GM19468 (cell line): ENCODE measurements around the gene CAPS.

ENCODE experiments used
- ATAC-seq: cut with Tn5 transposase; IDR thresholded peaks from one replicate; pipeline ENCODE4 v1.9.1; 2021; ENCODE audit warnings: mild to moderate bottlenecking, moderate library complexity, moderate number of reproducible peaks; ENCODE audit not compliant: unreplicated experiment; ENCODE audit errors: extremely low read depth

Gene CAPS

DNA sequence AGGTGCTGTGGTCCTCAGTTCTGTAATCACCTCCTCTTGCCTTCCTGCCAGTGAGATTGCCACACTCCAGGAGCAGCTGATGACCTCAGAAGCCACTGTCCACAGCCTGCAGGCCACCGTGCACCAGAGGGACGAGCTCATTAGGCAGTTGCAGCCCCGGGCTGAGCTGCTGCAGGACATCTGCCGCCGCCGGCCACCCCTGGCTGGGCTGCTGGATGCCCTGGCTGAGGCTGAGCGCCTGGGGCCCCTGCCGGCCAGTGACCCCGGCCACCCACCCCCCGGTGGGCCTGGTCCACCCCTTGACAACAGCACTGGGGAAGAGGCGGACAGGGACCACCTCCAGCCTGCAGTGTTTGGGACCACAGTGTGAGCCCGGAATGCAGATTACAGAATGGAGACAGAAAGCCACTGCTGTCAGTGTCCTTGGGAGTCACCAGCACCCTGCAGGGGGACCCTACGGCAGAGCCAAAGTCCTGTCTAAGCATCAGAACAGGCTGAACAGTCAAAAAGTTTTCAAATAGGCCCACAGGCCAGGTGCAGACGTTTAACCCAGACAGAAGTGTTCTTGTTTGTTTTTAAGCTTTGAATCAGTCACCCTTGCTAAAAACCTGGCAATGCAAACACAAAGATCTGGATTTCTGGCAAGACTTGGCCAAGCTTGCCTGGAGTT is 5.1 kb upstream of the CAPS start:
- no peak for ATAC-seq

DNA sequence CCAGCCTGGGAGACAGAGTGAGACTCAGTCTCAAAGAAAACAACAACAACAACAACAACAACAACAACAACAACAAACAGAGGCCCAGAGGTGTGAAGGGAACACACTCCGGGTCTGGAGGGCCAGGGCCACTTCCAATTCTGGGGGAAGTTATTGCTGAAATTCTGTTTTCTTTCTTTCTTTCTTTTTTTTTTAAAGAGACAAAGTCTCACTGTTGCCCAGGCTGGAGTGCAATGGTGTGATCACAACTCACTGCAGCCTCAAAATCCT is 3.5 kb upstream of the CAPS start:
- no peak for ATAC-seq

DNA sequence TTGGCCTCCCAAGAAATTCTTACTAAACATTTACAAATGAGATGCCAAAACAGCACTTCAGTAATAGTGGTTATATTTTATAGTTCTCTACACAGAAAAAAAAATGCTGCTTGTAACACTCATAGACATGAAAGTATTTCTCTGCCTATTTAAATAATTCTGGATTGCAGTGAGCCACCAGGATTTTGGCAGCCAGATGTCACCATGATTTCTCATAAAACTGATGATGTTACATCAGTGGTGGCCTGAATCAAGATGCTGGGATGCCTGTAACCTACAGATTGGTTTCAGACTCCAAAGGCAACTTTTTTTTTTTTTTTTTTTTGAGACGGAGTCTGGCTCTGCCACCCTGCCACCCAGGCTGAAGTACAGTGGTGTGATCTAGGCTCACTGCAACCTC is 2.7 kb upstream of the CAPS start:
- no peak for ATAC-seq

DNA sequence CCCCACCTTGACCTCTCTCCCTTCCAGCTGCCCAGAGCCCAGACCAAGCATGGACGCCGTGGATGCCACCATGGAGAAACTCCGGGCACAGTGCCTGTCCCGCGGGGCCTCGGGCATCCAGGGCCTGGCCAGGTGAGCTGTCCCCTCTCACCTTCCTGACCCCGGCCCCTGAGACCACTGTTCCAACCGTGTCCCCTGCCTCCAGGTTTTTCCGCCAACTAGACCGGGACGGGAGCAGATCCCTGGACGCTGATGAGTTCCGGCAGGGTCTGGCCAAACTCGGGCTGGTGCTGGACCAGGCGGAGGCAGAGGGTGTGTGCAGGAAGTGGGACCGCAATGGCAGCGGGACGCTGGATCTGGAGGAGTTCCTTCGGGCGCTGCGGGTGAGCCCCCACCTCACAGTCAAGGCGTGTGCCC is 312 bp downstream of the CAPS start:
- no peak for ATAC-seq

DNA sequence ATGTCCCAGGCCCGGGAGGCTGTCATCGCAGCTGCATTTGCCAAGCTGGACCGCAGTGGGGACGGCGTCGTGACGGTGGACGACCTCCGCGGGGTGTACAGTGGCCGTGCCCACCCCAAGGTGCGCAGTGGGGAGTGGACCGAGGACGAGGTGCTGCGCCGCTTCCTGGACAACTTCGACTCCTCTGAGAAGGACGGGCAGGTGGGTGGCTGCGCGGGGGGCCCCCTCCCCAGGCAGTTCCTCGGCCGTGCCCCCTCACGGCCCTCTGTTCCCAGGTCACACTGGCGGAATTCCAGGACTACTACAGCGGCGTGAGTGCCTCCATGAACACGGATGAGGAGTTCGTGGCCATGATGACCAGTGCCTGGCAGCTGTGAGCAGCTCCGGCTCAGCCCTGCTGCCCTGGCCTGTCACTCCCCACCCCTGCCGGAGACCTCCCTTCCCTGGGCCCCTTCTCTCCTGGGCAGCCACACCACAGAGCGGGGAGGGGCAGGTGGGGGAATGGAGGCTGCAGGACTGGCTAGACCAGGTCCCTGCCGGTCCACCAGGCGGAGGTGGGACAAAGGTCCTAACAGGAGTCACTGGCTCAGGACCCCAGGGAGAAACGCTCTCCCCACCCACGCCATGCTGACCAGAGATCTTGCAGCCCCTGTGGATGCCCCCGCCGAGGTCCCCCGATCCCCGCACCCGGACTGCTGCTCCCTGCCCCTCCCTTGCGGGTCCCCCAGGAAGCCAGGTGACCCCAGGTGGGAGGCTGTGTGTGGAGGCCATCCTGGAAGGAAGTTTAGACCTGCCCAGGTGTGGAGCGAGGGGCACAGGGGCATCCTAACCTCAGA is 1.1 kb downstream of the CAPS start:
- no peak for ATAC-seq

DNA sequence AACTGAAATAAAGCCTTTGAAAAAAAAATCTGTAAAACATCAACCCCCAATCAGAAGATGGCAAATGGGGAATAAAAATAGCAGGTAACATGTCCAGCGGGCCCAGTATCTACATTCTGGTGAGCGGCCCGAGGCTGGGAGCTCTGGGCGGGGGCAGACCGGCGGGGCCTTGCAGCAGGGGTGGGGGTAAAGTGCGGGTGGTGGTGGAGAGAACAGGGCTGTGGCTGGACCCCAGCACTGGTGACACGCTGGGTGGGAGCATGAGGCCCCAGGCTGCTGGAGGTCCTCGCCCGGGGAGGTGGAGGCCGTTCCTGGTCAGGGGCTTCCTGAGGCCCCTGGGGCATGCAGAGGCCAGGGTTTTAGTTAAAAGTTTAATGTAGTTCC is 1.7 kb downstream of the CAPS start:
- ATAC-seq = no peak

DNA sequence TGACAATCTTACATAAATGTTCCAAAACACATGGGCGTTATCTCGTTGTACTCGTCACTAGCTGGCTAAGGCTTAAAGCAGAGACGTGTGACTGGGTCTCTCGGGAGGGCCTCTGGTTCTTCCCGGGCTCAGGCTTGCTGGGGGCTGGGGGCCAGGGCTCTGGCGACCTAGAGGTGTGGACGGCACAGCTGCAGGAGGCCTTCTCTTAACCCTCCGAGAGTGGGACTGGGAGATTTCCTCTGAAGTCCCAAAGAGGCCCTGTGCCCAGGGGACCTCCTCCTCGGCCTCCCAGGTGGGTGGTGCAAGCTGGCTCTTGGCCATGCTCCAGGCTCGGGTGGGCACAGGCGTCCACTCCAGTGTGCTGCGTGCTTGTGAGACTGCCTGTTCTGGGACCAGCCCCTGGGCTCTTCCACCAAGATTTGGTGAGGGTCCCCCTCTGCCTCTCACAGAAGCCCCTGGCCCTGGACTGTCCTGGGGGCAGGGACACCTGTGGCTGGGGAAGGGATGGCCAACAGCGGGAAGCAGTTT is 2.2 kb downstream of the CAPS start:
- ATAC-seq = no peak

DNA sequence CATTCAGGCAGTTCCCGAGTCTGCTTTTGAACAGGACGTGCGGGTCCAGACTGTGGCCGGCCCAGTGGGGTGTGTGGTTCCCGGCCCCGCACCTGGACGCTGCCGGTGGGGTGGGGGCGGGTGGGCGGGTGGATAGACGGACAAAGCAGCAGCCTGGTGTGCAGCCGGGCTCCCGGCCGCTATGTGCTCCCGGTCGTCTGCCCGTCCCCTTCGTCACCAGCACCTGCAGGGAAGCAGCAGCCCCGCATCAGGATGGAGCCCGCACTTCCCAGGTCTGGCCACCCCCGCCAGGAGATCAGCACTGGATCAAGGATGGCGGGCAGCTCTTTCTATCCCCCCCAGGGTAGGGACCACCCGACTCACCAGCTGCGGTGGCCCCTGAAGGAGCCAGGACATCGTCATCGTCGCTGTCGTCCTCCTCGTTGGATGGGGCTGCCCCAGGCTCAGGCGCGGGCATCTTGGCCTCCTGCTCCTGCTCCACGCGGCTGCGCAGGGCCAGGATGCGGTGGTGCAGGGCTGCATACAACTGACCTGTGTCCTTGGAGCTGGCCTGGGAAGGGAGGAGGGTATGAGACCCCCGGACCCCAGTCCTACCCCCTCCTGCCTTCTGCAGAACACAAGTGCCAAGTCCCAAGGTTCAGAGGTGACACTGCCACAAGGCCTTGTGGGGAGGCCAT is 3.5 kb downstream of the CAPS start:
- no peak for ATAC-seq

DNA sequence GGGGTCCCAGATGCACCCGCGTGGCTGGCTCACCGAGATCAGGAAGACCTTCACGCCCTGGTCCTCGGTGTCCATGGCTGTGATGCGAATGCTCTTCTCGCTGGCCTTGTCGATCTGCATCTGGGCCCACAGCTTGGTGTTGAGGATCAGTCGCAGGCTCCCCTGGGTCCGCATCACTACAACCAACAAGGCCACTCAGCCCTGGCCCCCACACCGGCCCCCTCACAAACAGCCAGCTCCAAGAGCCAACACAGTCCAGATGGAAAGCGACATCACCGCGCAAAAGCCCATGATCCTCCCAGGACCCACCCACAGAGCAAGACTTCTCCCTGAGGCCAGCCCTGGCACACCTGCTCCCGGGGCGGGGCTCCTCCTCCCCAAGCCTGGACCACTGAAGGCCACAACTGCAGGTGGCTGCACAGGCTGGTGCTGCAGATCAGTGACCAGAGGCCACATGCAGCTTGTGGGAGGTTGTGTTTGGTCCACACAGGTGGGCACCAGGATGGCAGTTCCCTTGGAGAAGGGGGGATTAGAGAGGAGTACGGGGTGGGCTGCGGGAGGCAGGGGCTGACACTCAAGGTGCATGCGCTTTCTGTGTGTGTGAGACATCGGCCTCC is 4.5 kb downstream of the CAPS start:
- no peak for ATAC-seq

DNA sequence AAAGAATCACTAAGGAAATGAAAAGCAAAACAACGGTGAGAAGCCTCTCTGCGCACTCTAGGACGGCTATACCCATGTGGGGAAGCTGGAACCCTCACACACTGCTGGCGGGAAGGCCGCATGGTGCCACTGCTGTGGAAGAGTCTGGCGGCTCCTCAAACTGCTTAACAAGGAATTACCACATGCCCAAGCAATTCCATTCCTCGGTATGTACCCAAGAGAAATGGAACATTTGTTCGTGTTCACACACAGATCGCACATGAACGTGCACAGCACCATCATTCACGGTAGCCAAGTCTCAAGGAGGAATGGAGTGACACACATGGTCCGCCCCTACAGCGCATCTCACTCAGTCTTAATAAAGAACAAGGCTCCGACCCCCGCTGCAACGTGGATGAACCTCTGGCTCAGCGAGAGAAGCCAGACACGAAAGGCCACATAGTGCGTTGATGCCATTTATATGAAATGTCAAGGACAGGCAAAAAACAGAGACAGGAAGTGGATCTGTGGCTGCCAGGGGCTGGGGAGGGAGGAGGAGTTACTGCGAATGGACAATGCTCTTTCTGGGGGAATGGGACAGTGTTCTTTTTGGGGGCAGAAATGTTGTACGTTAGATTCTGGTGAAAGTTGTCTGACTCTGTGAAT is 7.6 kb downstream of the CAPS start:
- ATAC-seq = no peak

DNA sequence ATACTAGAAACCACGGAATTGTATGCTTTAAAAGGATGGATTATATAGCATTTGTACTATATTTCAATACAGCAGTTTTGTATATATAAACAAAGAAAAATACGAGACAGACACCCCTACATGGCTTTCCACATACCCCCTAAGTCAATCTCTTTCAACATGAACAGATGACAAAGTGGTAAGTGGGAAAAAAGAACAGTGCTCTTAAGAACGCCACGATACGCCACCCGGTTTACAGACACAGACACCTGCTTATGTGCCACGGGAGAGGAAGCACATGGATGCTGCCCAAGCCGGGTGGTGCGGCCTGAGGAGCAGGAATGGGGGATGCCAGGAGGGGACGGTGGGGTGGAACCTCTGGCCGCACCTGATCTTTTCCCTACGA is 8.1 kb downstream of the CAPS start:
- ATAC-seq = no peak

DNA sequence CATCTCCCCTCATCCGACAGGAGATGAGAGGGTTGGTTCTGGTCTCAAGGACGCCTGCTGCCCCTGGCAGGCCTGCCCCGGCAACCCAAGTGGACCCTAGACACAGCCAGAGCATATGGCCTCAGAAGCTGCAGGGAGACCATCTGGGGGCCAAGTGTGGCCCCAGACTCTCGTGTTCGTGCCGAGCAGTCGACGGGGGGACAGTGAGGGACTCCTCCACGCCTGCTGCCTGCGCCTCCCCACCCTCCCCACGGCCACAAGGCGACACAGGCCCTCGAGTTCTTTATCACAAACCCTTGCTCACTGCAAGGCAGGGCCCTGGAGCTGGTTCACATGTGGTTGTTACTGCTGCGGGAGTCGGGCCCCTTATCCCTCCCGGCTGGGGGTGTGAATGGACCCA is 9.3 kb downstream of the CAPS start:
- ATAC-seq = no peak

DNA sequence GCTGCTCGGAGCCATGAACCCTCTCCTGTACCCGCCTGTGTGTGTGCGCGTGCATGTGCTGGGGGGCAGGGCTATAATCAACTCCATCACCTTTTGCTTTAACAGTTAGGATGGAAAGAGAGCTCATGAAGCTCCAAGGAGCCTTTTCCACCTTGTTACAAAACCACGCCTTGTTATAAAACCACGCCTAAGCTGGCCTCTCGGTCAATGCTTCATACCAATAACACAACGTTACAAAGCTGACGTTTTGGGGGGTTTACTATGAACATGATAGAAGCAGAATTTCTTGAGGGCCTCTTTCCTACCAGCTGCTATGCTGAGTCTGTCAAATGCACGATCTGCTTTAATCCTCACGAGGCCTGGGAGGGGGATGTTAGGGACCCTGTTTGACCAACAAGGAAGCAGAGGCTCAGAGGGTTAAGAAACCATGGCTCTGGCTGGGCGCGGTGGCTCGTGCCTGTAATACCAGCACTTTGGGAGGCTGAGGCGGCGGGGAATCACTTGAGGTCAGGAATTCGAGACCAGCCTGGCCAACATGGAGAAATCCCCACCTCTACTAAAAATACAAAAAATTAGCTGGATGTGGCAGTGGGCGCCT is 11.9 kb downstream of the CAPS start:
- no peak for ATAC-seq

DNA sequence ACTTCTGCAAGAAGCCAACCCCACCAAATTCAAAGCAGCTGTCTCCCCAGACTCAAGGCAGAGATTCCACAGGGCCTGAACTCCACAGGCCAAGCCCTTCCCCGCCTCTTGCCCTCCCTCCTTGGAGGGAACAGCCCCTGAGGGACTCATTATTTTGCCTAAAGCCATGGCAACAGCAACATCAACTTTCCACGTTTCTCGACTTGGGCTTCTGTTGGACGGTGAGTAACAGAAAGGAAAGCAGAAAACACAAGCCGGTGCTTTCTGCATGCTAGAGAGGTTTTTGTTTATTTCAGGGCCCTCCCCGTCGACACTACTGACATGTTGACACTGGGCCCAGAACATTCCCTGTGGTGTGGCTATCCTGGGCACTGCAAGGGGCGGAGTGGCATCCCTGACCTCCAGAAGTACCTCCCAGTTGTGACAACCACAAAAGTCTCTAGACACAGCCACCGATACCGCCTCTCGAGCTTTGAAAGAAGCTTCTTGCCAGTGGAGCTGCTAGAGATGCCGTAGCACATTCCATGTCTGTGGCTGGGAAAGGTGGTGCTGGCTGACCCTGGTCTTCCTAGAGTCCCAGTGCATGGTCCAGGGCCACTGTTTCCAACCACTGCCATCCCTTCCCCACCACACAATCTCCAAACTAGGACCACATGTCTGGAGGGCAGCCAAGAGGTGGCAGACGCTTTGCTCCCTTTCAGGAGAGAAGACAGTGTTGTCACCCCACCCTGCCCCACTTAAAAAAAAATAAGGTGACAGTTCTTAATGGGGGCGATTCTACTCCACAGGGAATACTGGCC is 12.8 kb downstream of the CAPS start:
- no peak for ATAC-seq

DNA sequence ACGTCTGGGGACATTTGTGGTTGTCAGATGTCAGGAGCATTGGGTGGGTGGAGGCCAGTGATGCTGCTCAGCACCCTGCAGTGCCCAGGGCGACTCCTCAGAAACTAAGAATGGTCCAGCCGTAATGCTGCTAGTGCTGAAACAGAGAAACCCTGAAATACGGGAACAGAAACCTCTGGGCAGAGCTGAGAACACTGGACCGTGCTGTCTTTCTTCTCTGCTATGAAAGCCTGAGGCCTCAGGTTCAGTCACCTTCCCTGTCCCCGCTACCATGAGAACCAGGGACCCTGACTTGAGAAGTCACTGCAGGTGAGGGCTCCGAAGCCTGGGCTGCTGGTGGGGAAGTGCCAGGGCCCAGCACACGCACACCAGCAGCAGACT is 13.4 kb downstream of the CAPS start:
- ATAC-seq = no peak

DNA sequence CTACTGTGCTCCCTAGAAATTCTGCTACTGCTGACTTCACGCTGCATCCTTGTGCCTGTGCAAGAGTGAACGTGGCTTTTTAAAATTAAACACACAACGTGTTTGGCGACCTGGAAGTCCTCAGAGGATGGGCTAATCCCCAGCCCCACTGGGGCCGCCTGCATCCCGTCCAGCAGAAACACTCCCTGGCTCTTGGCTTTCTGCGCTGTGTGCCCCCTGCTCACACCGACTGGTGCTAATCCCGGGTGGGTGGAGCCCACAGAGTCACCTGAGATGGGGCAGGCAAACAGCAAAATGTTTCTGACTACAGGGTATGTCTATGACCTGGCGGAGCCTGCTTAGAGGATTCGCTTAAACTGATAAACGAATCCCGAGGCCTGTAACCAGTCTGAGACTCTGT is 15.1 kb downstream of the CAPS start:
- no peak for ATAC-seq

DNA sequence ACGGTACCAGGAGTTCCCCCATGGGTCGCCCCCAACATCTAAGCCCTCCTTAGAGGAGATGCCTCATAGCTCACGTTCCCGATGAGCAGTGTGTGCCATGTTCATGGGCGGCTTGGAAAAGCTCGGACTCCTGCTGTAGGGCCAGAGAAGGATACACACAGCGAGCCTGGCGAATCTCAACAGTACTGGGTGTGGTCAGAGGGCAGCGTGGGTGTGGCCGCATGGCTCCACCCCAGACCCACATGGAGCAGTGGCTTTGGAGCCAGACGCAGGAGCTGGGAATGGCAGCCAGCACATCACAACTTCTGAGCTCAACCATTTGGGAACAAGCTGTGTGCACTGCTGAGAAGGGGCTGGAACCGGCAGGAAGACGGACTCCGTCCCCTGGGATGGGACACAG is 15.6 kb downstream of the CAPS start:
- ATAC-seq = no peak

DNA sequence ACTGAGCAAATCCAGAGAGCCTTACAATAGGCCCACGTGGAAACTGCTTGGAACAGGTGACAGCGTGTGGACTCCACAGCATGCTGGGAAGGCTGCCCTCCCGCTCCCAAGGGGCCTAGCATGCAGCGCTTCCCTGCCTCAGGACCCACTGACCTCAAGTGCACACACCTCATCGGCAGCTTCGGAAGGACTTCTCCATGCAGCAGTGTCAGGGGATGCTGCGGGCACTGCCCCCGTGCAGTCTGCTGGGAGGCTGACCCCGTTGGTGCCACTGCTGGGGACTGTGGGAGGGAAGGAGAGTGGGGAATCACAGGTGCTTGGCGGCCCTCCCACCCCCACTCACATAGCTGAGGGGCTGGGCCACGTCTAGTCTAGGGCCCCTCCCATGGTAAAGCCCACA is 17.2 kb downstream of the CAPS start:
- ATAC-seq = no peak

DNA sequence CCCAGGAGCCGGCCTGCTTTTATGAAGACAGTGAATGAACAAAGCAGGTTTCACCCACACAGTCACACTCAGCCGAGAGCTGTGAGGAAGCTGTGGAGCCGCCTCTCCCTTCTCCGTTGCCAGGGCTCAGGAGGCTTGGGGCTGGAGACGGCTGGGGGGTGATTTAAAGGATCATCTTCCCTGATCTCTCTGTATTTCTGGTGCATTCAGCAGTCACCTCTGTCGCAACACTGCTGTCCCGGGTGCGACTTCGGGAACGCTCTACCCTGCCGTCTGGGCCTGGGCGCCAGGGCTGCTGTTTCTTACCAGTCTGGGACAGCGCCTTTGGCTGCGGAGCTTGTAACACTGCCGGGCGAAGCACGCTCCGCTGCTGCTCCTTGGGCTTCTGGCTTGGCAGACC is 18.1 kb downstream of the CAPS start:
- no peak for ATAC-seq
